PFSK-1 (cell line): ENCODE results near the gene ZCCHC3.
A peak's percentile ranks its signal among the peaks of the same experiment; 100 is the strongest.

Source experiments
- FOXP2 ChIP-seq: optimal IDR thresholded peaks from 2 replicates; pipeline ENCODE3; 2011; ENCODE audit warnings: borderline replicate concordance, control low read depth, inconsistent platforms; ENCODE audit not compliant: insufficient read depth; ENCODE audit errors: extremely low read length, extremely low read depth
- POLR2AphosphoS5 ChIP-seq: IDR thresholded peaks from 2 replicates; pipeline ENCODE4 v1.6.1; 2012; ENCODE audit warnings: low read depth, mild to moderate bottlenecking, control low read depth, low read length, moderate library complexity
- SIN3A ChIP-seq: IDR thresholded peaks from 2 replicates; pipeline ENCODE4 v1.6.1; 2012; ENCODE audit warnings: mild to moderate bottlenecking, low read length, moderate library complexity, borderline replicate concordance; ENCODE audit not compliant: insufficient read depth
- TAF1 ChIP-seq: IDR thresholded peaks from 2 replicates; pipeline ENCODE4 v1.6.1; 2012; ENCODE audit warnings: low read length, control low read depth, borderline replicate concordance; ENCODE audit not compliant: insufficient read depth
- TF ChIP-seq, protein P1 (sequence below), 2 experiments: IDR thresholded peaks; 2 replicates each; pipeline versions ENCODE4 v1.6.1 to v1.8.0; 2011 to 2012; ENCODE audit warnings: low read depth in 2 of 2, low read length in 2 of 2, control low read depth in 1 of 2, inconsistent platforms in 1 of 2, mild to moderate bottlenecking in 1 of 2, moderate library complexity in 1 of 2; ENCODE audit not compliant: insufficient read depth in 1 of 2

Gene ZCCHC3

GRCh38 chr20:325045-325888, 27.9 kb downstream of the ZCCHC3 start, which contains the start of gene SOX12:
TSS of gene SOX12 (plus strand) at chr20:325552. CDS start at chr20:325925, 373 bp downstream.
- TF ChIP-seq SIN3A (no peak; the same call in 1 of the 2 replicates), TAF1 (peak; percentile 54; the same call in 1 of the 2 replicates), POLR2AphosphoS5 (0 out of 2 replicates have a peak, but pooled peaks have one; percentile 23), FOXP2 (peak; percentile 98)
- TF ChIP-seq, protein P1, sequence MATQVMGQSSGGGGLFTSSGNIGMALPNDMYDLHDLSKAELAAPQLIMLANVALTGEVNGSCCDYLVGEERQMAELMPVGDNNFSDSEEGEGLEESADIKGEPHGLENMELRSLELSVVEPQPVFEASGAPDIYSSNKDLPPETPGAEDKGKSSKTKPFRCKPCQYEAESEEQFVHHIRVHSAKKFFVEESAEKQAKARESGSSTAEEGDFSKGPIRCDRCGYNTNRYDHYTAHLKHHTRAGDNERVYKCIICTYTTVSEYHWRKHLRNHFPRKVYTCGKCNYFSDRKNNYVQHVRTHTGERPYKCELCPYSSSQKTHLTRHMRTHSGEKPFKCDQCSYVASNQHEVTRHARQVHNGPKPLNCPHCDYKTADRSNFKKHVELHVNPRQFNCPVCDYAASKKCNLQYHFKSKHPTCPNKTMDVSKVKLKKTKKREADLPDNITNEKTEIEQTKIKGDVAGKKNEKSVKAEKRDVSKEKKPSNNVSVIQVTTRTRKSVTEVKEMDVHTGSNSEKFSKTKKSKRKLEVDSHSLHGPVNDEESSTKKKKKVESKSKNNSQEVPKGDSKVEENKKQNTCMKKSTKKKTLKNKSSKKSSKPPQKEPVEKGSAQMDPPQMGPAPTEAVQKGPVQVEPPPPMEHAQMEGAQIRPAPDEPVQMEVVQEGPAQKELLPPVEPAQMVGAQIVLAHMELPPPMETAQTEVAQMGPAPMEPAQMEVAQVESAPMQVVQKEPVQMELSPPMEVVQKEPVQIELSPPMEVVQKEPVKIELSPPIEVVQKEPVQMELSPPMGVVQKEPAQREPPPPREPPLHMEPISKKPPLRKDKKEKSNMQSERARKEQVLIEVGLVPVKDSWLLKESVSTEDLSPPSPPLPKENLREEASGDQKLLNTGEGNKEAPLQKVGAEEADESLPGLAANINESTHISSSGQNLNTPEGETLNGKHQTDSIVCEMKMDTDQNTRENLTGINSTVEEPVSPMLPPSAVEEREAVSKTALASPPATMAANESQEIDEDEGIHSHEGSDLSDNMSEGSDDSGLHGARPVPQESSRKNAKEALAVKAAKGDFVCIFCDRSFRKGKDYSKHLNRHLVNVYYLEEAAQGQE (IDR thresholded peaks at IDR 0.05; ENCODE audit: insufficient read depth in 1 of 2, low read depth in 2 of 2, low read length in 2 of 2), result no peak

GRCh38 chr20:325889-326644, 28.7 kb downstream of the ZCCHC3 start:
- TF ChIP-seq, protein P1 (IDR thresholded peaks at IDR 0.05; ENCODE audit: insufficient read depth in 1 of 2, low read depth in 2 of 2, low read length in 2 of 2), result no peak
- TF ChIP-seq POLR2AphosphoS5, result no peak; the same call in 1 of the 2 replicates
- TF ChIP-seq TAF1, result no peak
- TF ChIP-seq SIN3A, result no peak
- TF ChIP-seq FOXP2, result no peak

DNA sequence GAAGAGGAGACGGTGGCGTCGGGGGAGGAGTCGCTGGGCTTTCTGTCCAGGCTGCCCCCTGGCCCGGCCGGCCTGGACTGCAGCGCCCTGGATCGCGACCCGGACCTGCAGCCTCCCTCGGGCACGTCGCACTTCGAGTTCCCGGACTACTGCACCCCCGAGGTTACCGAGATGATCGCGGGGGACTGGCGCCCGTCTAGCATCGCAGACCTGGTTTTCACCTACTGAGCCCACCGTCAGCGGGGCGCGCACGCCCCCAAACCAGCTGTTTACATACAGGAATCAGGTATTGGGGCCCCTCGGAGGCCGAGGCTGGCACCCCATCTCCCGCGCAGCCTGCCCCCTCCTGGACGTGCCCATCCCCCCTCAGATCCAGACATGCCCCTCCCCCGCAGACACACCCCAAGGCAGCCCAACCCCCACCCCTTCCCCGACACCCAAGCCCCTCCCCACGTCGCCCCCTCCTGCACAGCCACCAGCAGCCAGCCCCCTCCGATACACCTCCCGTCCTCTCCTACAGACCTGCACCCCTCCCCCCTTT, 29.3 kb downstream of the ZCCHC3 start:
- TF ChIP-seq SIN3A, result peak; percentile 84; the same call in 1 of the 2 replicates
- TF ChIP-seq TAF1, result no peak

DNA sequence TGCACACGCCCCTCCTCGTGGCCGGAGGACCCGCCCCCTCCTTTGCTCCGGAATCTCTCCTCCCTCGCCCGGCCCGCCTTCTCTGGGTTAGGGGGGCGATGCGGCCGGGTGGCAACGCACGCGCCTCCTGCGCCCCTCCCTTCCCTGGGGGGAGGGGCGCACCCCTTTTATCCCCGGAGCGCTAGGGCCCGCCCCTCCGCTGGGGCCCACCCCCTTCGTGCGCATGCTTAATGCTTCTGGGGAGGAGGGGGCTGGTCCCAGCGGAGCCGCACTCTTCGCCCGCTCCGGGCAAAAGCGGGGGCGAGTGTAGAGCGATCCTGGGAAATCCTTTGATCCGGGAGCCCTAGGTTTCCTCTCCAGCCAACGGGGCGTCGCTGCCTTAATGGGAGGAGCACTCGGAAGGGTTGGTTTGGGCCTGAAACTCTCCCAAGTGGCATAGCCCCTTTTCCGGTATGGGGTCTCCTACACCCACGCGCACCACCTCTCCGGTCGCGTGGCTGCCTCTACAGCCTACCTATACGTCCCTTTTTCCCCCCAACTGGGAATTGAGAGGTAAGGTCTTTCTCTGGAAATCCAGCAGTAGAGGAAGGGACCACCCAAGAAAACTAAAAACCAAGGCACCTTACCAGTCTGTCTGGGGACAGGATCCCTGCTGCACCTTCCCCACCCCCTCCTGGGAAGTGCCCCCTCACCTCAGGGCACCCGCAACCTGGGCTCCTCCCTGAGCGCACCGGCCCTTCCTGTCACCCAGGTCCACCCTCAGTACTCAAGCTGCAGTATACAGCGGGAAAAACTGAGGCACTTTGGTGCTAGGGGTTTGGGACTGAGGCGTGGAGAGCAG, 30.0 kb downstream of the ZCCHC3 start:
- no peak for TF ChIP-seq FOXP2
- peak; percentile 29; the same call in 1 of the 2 replicates for TF ChIP-seq TAF1
- no peak for TF ChIP-seq SIN3A
- TF ChIP-seq POLR2AphosphoS5, result peak; percentile 66; the same call in 1 of the 2 replicates

DNA sequence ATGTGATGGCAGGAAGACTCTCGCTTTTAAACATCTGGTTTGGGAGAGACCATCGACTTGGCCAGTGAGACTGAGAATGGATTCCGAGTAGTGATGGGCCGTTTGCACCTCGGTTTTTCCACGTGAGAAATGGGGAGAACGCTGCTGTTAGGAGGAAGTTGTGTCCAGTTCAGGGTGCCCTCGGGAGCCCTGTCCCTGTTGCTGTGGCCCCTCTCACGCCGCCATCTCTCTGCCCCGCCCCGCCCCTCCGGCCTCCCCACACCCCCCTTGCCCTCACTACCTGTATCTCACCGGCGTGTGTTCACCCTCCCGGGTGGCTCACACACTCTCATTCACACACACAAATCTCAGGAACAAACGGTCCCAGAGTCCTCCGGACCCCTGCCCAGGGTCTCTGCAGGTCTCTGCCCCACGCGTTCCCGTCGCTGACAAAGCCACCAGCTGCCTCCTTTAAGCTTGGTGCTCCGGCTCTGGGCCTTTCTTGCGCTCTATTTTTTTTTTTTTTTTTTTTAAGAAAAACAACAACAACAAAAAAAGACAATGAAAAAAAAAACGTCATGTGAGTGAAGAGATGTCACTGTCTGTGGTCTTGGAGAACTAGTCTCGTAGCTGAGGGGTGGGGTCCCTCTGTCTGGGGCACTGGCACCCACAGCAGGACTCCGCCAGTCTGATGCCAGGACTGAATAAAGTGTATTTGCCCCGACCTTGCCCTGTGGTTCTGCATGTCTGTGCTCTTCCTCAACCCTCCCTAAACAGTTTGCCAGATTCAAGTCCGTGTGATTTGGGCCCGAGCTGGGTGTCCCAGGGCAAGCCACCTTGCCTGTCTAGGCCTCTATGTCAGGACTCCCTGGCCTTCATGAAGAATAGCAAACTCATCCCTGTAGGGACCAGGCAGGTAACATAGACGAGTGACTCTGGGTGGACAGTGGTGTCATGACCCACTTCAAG, 30.9 kb downstream of the ZCCHC3 start:
- TF ChIP-seq TAF1 (no peak), POLR2AphosphoS5 (no peak), SIN3A (no peak), FOXP2 (no peak)
- TF ChIP-seq, protein P1 (IDR thresholded peaks at IDR 0.05; ENCODE audit: insufficient read depth in 1 of 2, low read depth in 2 of 2, low read length in 2 of 2), result no peak
